Parathyroid adenoma (tissue), 2 donors: ENCODE measurements around the gene SLC10A7.

Source experiments
- H2AFZ ChIP-seq: fragments of 300-600 bp; sonication (generic); one replicate; pipeline ENCODE4 v1.7.0; 2017; ENCODE audit warnings: antibody characterized with exemption, mild to moderate bottlenecking
- H3K27ac ChIP-seq: fragments of 300-600 bp; sonication (generic); one replicate; pipeline ENCODE4 v1.7.0; 2017
- H3K27me3 ChIP-seq: fragments of 300-600 bp; sonication (generic); one replicate; pipeline ENCODE4 v1.7.0; 2017; ENCODE audit warnings: low read length; ENCODE audit not compliant: control insufficient read depth, insufficient read depth
- H3K36me3 ChIP-seq: fragments of 300-600 bp; sonication (generic); one replicate; pipeline ENCODE4 v1.7.0; 2017; ENCODE audit warnings: low read length; ENCODE audit not compliant: control insufficient read depth, insufficient read depth
- H3K4me1 ChIP-seq: fragments of 300-600 bp; sonication (generic); one replicate; pipeline ENCODE4 v1.7.0; 2017; ENCODE audit warnings: control low read depth
- H3K4me2 ChIP-seq: fragments of 300-600 bp; sonication (generic); one replicate; pipeline ENCODE4 v1.7.0; 2017; ENCODE audit warnings: low read length
- H3K4me3 ChIP-seq: fragments of 300-600 bp; sonication (generic); one replicate; pipeline ENCODE4 v1.7.0; 2017; ENCODE audit warnings: low read depth, low read length
- H3K79me2 ChIP-seq: fragments of 300-600 bp; sonication (generic); one replicate; pipeline ENCODE4 v1.7.0; 2017; ENCODE audit warnings: control low read depth
- H3K9ac ChIP-seq: fragments of 300-600 bp; sonication (generic); one replicate; pipeline ENCODE4 v1.7.0; 2017; ENCODE audit warnings: mild to moderate bottlenecking
- H3K9me3 ChIP-seq: fragments of 300-600 bp; sonication (generic); one replicate; pipeline ENCODE4 v1.7.0; 2017; ENCODE audit warnings: low read length; ENCODE audit not compliant: control insufficient read depth
- CTCF ChIP-seq: fragments of 300-600 bp; sonication (generic); IDR thresholded peaks from one replicate; pipeline ENCODE4 v1.7.0; 2017; ENCODE audit warnings: antibody characterized with exemption, mild to moderate bottlenecking
- donor health status: primary hyperparathyroidism.

The SLC10A7 gene

GRCh38 chr4:146432065-146432464, 89.7 kb downstream of the SLC10A7 start:
- Histone ChIP-seq H3K79me2 (no peaks in the 10 kb centered on the region), H3K27me3 (no peaks in the 10 kb centered on the region), H3K9ac (no peak overlapping the region), H3K4me2 (no peak overlapping the region), H2AFZ (no peak overlapping the region), H3K4me3 (no peak overlapping the region), H3K27ac (no peak overlapping the region), H3K36me3 (no peaks in the 10 kb centered on the region), H3K9me3 (no peaks in the 10 kb centered on the region), H3K4me1 (no peaks in the 10 kb centered on the region)
- no peak for TF ChIP-seq CTCF

GRCh38 chr4:146428298-146428697, 93.4 kb downstream of the SLC10A7 start:
- no peaks in the 10 kb centered on the region for H3K9me3 ChIP-seq
- H3K4me2 ChIP-seq, result no peak overlapping the region
- no peak overlapping the region for H3K27ac ChIP-seq
- no peaks in the 10 kb centered on the region for H3K27me3 ChIP-seq
- H2AFZ ChIP-seq, result no peak overlapping the region
- no peaks in the 10 kb centered on the region for H3K79me2 ChIP-seq
- H3K36me3 ChIP-seq, result no peaks in the 10 kb centered on the region
- TF ChIP-seq CTCF, result no peak
- H3K9ac ChIP-seq, result no peak overlapping the region
- H3K4me3 ChIP-seq, result no peak overlapping the region
- H3K4me1 ChIP-seq, result no peaks in the 10 kb centered on the region

GRCh38 chr4:146417822-146418221, 103.9 kb downstream of the SLC10A7 start:
- no peak for TF ChIP-seq CTCF
- no peak overlapping the region for H2AFZ ChIP-seq
- H3K79me2 ChIP-seq, result no peaks in the 10 kb centered on the region
- no peaks in the 10 kb centered on the region for H3K36me3 ChIP-seq
- no peak overlapping the region for H3K9ac ChIP-seq
- no peaks in the 10 kb centered on the region for H3K4me1 ChIP-seq
- H3K4me3 ChIP-seq, result no peak overlapping the region
- H3K9me3 ChIP-seq, result no peaks in the 10 kb centered on the region
- H3K27me3 ChIP-seq, result no peaks in the 10 kb centered on the region
- H3K27ac ChIP-seq, result no peak overlapping the region
- H3K4me2 ChIP-seq, result no peak overlapping the region

GRCh38 chr4:146415829-146416228, 105.9 kb downstream of the SLC10A7 start:
- Histone ChIP-seq H3K36me3 (no peaks in the 10 kb centered on the region), H3K9ac (no peak overlapping the region), H3K79me2 (no peaks in the 10 kb centered on the region), H2AFZ (no peak overlapping the region), H3K4me3 (no peak overlapping the region), H3K27ac (no peak overlapping the region), H3K9me3 (no peaks in the 10 kb centered on the region), H3K4me1 (no peaks in the 10 kb centered on the region), H3K27me3 (no peaks in the 10 kb centered on the region), H3K4me2 (no peak overlapping the region)
- no peak for TF ChIP-seq CTCF

- Histone ChIP-seq H3K9me3 (no peaks in the 10 kb centered on the region), H3K36me3 (no peaks in the 10 kb centered on the region), H3K9ac (no peak overlapping the region), H3K4me2 (no peak overlapping the region), H2AFZ (no peak overlapping the region), H3K4me3 (no peak overlapping the region), H3K79me2 (no peaks in the 10 kb centered on the region), H3K4me1 (no peaks in the 10 kb centered on the region), H3K27me3 (no peaks in the 10 kb centered on the region), H3K27ac (no peak overlapping the region)
- TF ChIP-seq CTCF, result no peak
Measured at GRCh38 chr4:146407669-146408084, 114.1 kb downstream of the SLC10A7 start.
